Kidney capillary endothelial cell (primary cell): ENCODE data around the gene UBE4B.
A peak's percentile ranks its signal among the peaks of the same experiment; 100 is the strongest.
"Not testable (repeated sequence)": the region's sequence is repeated elsewhere in the genome, so short reads cannot be mapped to it uniquely, and the experiment has no call there.

Experiments
- DNase-seq: peaks from one replicate; pipeline ENCODE4 v3.0.0-alpha.2; 2018; ENCODE audit warnings: low spot score

Gene UBE4B

GRCh38 chr1:10210841-10211804 is 178.4 kb downstream of the UBE4B start:
- peak; percentile 88 for DNase-seq

GRCh38 chr1:10211805-10212410 is 179.2 kb downstream of the UBE4B start:
- DNase-seq = peak; percentile 40

- DNase-seq = no peak
Measured at GRCh38 chr1:10212476-10212875, 179.7 kb downstream of the UBE4B start.

GRCh38 chr1:10213186-10213705 is 180.5 kb downstream of the UBE4B start:
- DNase-seq = no peak

GRCh38 chr1:10216090-10216749 is 183.5 kb downstream of the UBE4B start:
- no peak for DNase-seq

GRCh38 chr1:10217748-10218441 is 185.1 kb downstream of the UBE4B start:
- DNase-seq = no peak

- no peak for DNase-seq
Measured at GRCh38 chr1:10220200-10220599, 187.4 kb downstream of the UBE4B start.

- DNase-seq = not testable (repeated sequence)
Measured at GRCh38 chr1:10220657-10221056, 187.9 kb downstream of the UBE4B start.

GRCh38 chr1:10225573-10225972 is 192.8 kb downstream of the UBE4B start:
- DNase-seq = no peak

- DNase-seq = no peak
Measured at GRCh38 chr1:10228528-10228927, 195.8 kb downstream of the UBE4B start.

- no peak for DNase-seq
Measured at GRCh38 chr1:10229903-10230302, 197.1 kb downstream of the UBE4B start.
